GM23248 (cell line): ENCODE results near the gene TREM1. TPM values are rescaled to one million over a fixed set of nuclear protein-coding genes. Genes with fewer than 3 reads are reported as not detected.

ENCODE experiments used
- DNase-seq: peaks from one replicate; pipeline ENCODE4 v3.0.0-alpha.2; 2015
- H2AFZ ChIP-seq: fragments of 200-600 bp; sonication (generic); 2 replicates; pipeline ENCODE4 v1.6.1; 2016; ENCODE audit warnings: antibody characterized with exemption
- H3F3A ChIP-seq: fragments of 200-600 bp; sonication (generic); 2 replicates; pipeline ENCODE4 v1.6.1; 2016; ENCODE audit warnings: mild to moderate bottlenecking, antibody characterized with exemption, mixed run types; ENCODE audit not compliant: insufficient read depth
- H3K27ac ChIP-seq: fragments of 200-600 bp; sonication (generic); 2 replicates; pipeline ENCODE4 v1.5.1; 2016; ENCODE audit warnings: mild to moderate bottlenecking
- H3K27me3 ChIP-seq: fragments of 200-600 bp; sonication (generic); replicated peaks from 2 replicates; pipeline ENCODE4 v1.6.1; 2016; ENCODE audit warnings: mild to moderate bottlenecking; ENCODE audit not compliant: insufficient read depth
- H3K36me3 ChIP-seq: fragments of 200-600 bp; sonication (generic); 2 replicates; pipeline ENCODE4 v1.6.1; 2016; ENCODE audit warnings: low read depth, mild to moderate bottlenecking
- H3K4me1 ChIP-seq: fragments of 200-600 bp; sonication (generic); 2 replicates; pipeline ENCODE4 v1.6.1; 2016; ENCODE audit warnings: mild to moderate bottlenecking; ENCODE audit not compliant: insufficient read depth
- H3K4me2 ChIP-seq: fragments of 200-600 bp; sonication (generic); one replicate; pipeline ENCODE4 v1.6.1; 2016; ENCODE audit warnings: mild to moderate bottlenecking; ENCODE audit not compliant: unreplicated experiment
- H3K4me3 ChIP-seq: fragments of 200-600 bp; sonication (generic); 2 replicates; pipeline ENCODE4 v1.5.1; 2016; ENCODE audit warnings: mild to moderate bottlenecking
- H3K79me2 ChIP-seq: fragments of 200-600 bp; sonication (generic); 2 replicates; pipeline ENCODE4 v1.6.1; 2016; ENCODE audit warnings: mild to moderate bottlenecking; ENCODE audit not compliant: insufficient read depth
- H3K9ac ChIP-seq: fragments of 200-600 bp; sonication (generic); 2 replicates; pipeline ENCODE4 v1.6.1; 2016; ENCODE audit warnings: mild to moderate bottlenecking
- H3K9me2 ChIP-seq: fragments of 200-600 bp; sonication (generic); 2 replicates; pipeline ENCODE4 v1.6.1; 2016; ENCODE audit warnings: mixed run types, mild to moderate bottlenecking, moderate library complexity; ENCODE audit not compliant: insufficient read depth
- H3K9me3 ChIP-seq: fragments of 200-600 bp; sonication (generic); one replicate; pipeline ENCODE4 v1.6.1; 2017; ENCODE audit warnings: low read depth
- H4K20me1 ChIP-seq: fragments of 200-600 bp; sonication (generic); 2 replicates; pipeline ENCODE4 v1.6.0; 2016; ENCODE audit not compliant: insufficient read depth
- EZH2 ChIP-seq: fragments of 200-600 bp; sonication (generic); IDR thresholded peaks from 2 replicates; pipeline ENCODE4 v1.6.1; 2018; ENCODE audit warnings: antibody characterized with exemption, mild to moderate bottlenecking; ENCODE audit not compliant: insufficient read depth, poor library complexity, severe bottlenecking
- EZH2phosphoT487 ChIP-seq: fragments of 200-600 bp; sonication (generic); IDR thresholded peaks from 2 replicates; pipeline ENCODE4 v1.6.1; 2018; ENCODE audit warnings: antibody characterized with exemption, moderate library complexity, mild to moderate bottlenecking, low read depth; ENCODE audit not compliant: insufficient read depth
- WGBS, 2 experiments: methylation state at CpG; one replicate each; pipeline ENCODE4 v1.1.6; 2015 to 2017; ENCODE audit warnings: low lambda C conversion rate in 2 of 2, low coverage in 1 of 2; ENCODE audit errors: missing lambda C conversion rate in 2 of 2; 5-methylcytosine and 5-hydroxymethylcytosine counted together
- in situ Hi-C: fragments of 300-500 bp; cut with MboI; formaldehyde crosslinking; loops from 2 replicates; pipeline ENCODE4 v1.15.0; 2020
- polyA plus RNA-seq: library from polyadenylated mRNA; unstranded; fragments of >200 nt; fragmentation: Nextera tagmentation; extraction: Ambion mirVana; gene quantifications from 2 replicates; pipeline ENCODE4 v1.2.1, GENCODE V29; 2016
- total RNA-seq: library from RNA; depleted of rRNA; stranded (reverse); fragments of >200 nt; shearing (Covaris generic); gene quantifications from 2 replicates; pipeline ENCODE4 v1.2.3, GENCODE V29; 2014

Gene TREM1
- total and polyA plus RNA-seq, 2 experiments from 2014 or later = not detected

GRCh38 chr6:41256383-41256782 is 30.1 kb downstream of the TREM1 start:
- no peaks in the 10 kb centered on the region for H3K9me2 ChIP-seq
- no peak overlapping the region for H3K4me2 ChIP-seq
- no peaks in the 10 kb centered on the region for H3K79me2 ChIP-seq
- no peak overlapping the region for H3K27ac ChIP-seq
- no peak for TF ChIP-seq EZH2phosphoT487
- TF ChIP-seq EZH2 = no peak
- H3K4me3 ChIP-seq = no peak overlapping the region
- H3K9ac ChIP-seq = no peak overlapping the region
- in situ Hi-C loops = no loop called here
- no peaks in the 10 kb centered on the region for H3K27me3 ChIP-seq
- H3K36me3 ChIP-seq = no peaks in the 10 kb centered on the region
- no peaks in the 10 kb centered on the region for H3F3A ChIP-seq
- no peak overlapping the region for H2AFZ ChIP-seq
- 50 to 52% methylated on average over 1 of the region's 1 CpG for WGBS, 2 experiments
- no peak for DNase-seq
- no peaks in the 10 kb centered on the region for H4K20me1 ChIP-seq
- no peaks in the 10 kb centered on the region for H3K4me1 ChIP-seq
- no peaks in the 10 kb centered on the region for H3K9me3 ChIP-seq

DNA sequence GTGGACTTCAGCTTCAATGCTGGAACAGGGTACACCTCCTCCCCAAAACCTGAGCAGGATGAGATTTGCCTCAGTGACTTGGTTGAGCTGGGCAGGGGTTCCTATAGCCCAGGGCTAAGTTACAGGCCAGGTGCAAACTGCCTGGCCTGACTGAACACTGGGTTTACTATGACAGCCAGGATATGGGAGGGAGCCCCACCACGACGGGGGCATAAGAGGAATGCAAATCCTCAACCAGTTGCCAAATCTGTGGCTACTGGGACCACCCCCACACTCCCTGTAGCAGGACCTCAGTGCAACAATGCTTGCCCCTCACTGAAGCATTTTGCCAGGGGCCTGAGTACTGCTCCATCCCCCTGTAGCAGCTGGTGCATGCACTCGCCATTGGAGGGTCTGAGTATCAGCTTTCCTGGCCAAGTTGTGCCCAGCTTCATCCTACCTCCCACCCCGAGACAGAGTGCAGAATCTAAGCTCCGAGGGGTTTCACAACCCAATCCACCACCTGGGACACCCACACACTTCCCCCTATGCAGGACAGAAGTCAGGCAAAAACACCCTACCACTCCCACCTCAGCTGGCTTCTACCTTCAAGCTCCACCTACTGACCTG is 30.7 kb downstream of the TREM1 start:
- no peak overlapping the region for H2AFZ ChIP-seq
- H3K4me1 ChIP-seq = no peaks in the 10 kb centered on the region
- no peaks in the 10 kb centered on the region for H3K27me3 ChIP-seq
- H3F3A ChIP-seq = no peaks in the 10 kb centered on the region
- no peak overlapping the region for H3K4me2 ChIP-seq
- H3K4me3 ChIP-seq = no peak overlapping the region
- in situ Hi-C loops = no loop called here
- WGBS, 2 experiments = 6 to 7% methylated on average over 5 of the region's 5 CpGs
- no peak overlapping the region for H3K9ac ChIP-seq
- no peak for TF ChIP-seq EZH2phosphoT487
- TF ChIP-seq EZH2 = no peak
- H4K20me1 ChIP-seq = no peaks in the 10 kb centered on the region
- no peaks in the 10 kb centered on the region for H3K9me2 ChIP-seq
- no peaks in the 10 kb centered on the region for H3K79me2 ChIP-seq
- H3K36me3 ChIP-seq = no peaks in the 10 kb centered on the region
- DNase-seq = no peak
- no peaks in the 10 kb centered on the region for H3K9me3 ChIP-seq
- H3K27ac ChIP-seq = no peak overlapping the region

GRCh38 chr6:41255110-41255509 is 31.4 kb downstream of the TREM1 start:
- H3K9me3 ChIP-seq = no peaks in the 10 kb centered on the region
- in situ Hi-C loops = no loop called here
- H3K27me3 ChIP-seq = no peaks in the 10 kb centered on the region
- no peaks in the 10 kb centered on the region for H3F3A ChIP-seq
- no peak for DNase-seq
- no peak overlapping the region for H3K27ac ChIP-seq
- no peak for TF ChIP-seq EZH2phosphoT487
- TF ChIP-seq EZH2 = no peak
- H2AFZ ChIP-seq = no peak overlapping the region
- H3K79me2 ChIP-seq = no peaks in the 10 kb centered on the region
- no peaks in the 10 kb centered on the region for H4K20me1 ChIP-seq
- no peaks in the 10 kb centered on the region for H3K4me1 ChIP-seq
- no peak overlapping the region for H3K9ac ChIP-seq
- no peaks in the 10 kb centered on the region for H3K36me3 ChIP-seq
- H3K4me2 ChIP-seq = no peak overlapping the region
- H3K9me2 ChIP-seq = no peaks in the 10 kb centered on the region
- H3K4me3 ChIP-seq = no peak overlapping the region

GRCh38 chr6:41252401-41253169 is 33.9 kb downstream of the TREM1 start:
- Histone ChIP-seq H3K4me3 (no peak overlapping the region), H3K4me2 (no peak overlapping the region), H3K27me3 (no peaks in the 10 kb centered on the region), H3K4me1 (no peaks in the 10 kb centered on the region), H3K9ac (no peak overlapping the region), H3K27ac (no peak overlapping the region), H3K36me3 (no peaks in the 10 kb centered on the region), H2AFZ (no peak overlapping the region), H3K79me2 (no peaks in the 10 kb centered on the region), H3F3A (no peaks in the 10 kb centered on the region), H3K9me2 (no peaks in the 10 kb centered on the region), H4K20me1 (no peaks in the 10 kb centered on the region), H3K9me3 (no peaks in the 10 kb centered on the region)
- TF ChIP-seq EZH2 (no peak), EZH2phosphoT487 (no peak)
- 22 to 26% methylated on average over 3 of the region's 3 CpGs for WGBS, 2 experiments
- DNase-seq = no peak
- in situ Hi-C loops = no loop called here
